Muscle of leg (tissue), 11 donors: ENCODE measurements around the gene ZNF91. TPM values are rescaled to one million over a fixed set of nuclear protein-coding genes. Genes with fewer than 3 reads are reported as not detected.
"Not testable (repeated sequence)": the region's sequence is repeated elsewhere in the genome, so short reads cannot be mapped to it uniquely, and the experiment has no call there.

Experiments
- DNase-seq: peaks from one replicate; pipeline ENCODE4 v3.0.0; 2013
- H3K27ac ChIP-seq: one replicate; pipeline ENCODE4 v1.5.1; 2013; ENCODE audit warnings: mild to moderate bottlenecking, low read length, control low read depth
- H3K27me3 ChIP-seq: one replicate; pipeline ENCODE4 v1.6.1; 2013; ENCODE audit warnings: low read length; ENCODE audit not compliant: control insufficient read depth, insufficient read depth
- H3K36me3 ChIP-seq: one replicate; pipeline ENCODE4 v1.6.1; 2013; ENCODE audit warnings: low read length; ENCODE audit not compliant: control insufficient read depth, insufficient read depth
- H3K4me1 ChIP-seq: one replicate; pipeline ENCODE4 v1.6.1; 2013; ENCODE audit warnings: low read length; ENCODE audit not compliant: control insufficient read depth, insufficient read depth
- H3K4me3 ChIP-seq: one replicate; pipeline ENCODE4 v1.5.1; 2013; ENCODE audit warnings: low read length, control low read depth
- H3K9me3 ChIP-seq: replicated peaks from 2 replicates; pipeline ENCODE4 v1.6.1; 2013; ENCODE audit warnings: low read depth, low read length; ENCODE audit not compliant: control insufficient read depth
- WGBS: methylation state at CpG from one replicate; pipeline ENCODE4 v1.1.5; 2013; ENCODE audit warnings: missing lambda C conversion rate; ENCODE audit not compliant: insufficient coverage; 5-methylcytosine and 5-hydroxymethylcytosine counted together
- polyA plus RNA-seq, 8 donors: library from polyadenylated mRNA; unstranded; fragments of 120-200 nt; gene quantifications; one replicate each; pipeline versions ENCODE4 v1.2.1 to v1.2.3, GENCODE V29; 2013; ENCODE audit warnings: inconsistent platforms in 1 of 8, low replicate concordance in 1 of 8; ENCODE audit not compliant: insufficient read length in 8 of 8, insufficient read depth in 1 of 8
- total RNA-seq: library from RNA; stranded (reverse); fragments of 120-200 nt; gene quantifications from one replicate; pipeline ENCODE4 v1.2.4, GENCODE V29; 2013

The ZNF91 gene
- total and polyA plus RNA-seq, 9 donors: 22.6 to 68.4 (median 26.5) TPM

- Histone ChIP-seq H3K36me3 (no peaks in the 10 kb centered on the region), H3K27me3 (no peaks in the 10 kb centered on the region), H3K4me3 (no peak overlapping the region), H3K4me1 (no peaks in the 10 kb centered on the region), H3K9me3 (no peaks in the 10 kb centered on the region), H3K27ac (no peak overlapping the region)
- 100% methylated on average over 2 of the region's 2 CpGs for WGBS
- DNase-seq: no peak
Measured at GRCh38 chr19:23402388-23402787, 7.1 kb upstream of the ZNF91 start.

GRCh38 chr19:23401086-23401610 lies 5.9 kb upstream of the ZNF91 start:
- DNase-seq: no peak
- Histone ChIP-seq H3K4me1 (no peaks in the 10 kb centered on the region), H3K36me3 (no peaks in the 10 kb centered on the region), H3K27me3 (no peaks in the 10 kb centered on the region), H3K27ac (no peak overlapping the region), H3K9me3 (no peaks in the 10 kb centered on the region), H3K4me3 (no peak overlapping the region)
- 80% methylated on average over 1 of the region's 4 CpGs for WGBS

GRCh38 chr19:23399443-23399842 lies 4.2 kb upstream of the ZNF91 start:
- 97% methylated on average over 2 of the region's 3 CpGs for WGBS
- no peaks in the 10 kb centered on the region for H3K9me3 ChIP-seq
- DNase-seq: no peak

GRCh38 chr19:23395722-23396117 lies 449 bp upstream of the ZNF91 start:
- Histone ChIP-seq H3K36me3 (peaks cover 11% of the 10 kb centered on the region), H3K4me1 (peaks cover 11% of the 10 kb centered on the region), H3K27ac (peak overlapping the region; percentile 64)
- WGBS: no CpG with 5 or more reads among the region's 10 CpGs
- DNase-seq, H3K9me3 ChIP-seq, H3K27me3 ChIP-seq, H3K4me3 ChIP-seq: not testable (repeated sequence)

More at GRCh38 chr19:23399443-23399842, 4.2 kb upstream of the ZNF91 start:
- no peak overlapping the region for H3K4me3 ChIP-seq
- H3K27me3 ChIP-seq: no peaks in the 10 kb centered on the region
- peaks cover 4% of the 10 kb centered on the region for H3K4me1 ChIP-seq
- H3K27ac ChIP-seq: no peak overlapping the region
- H3K36me3 ChIP-seq: no peaks in the 10 kb centered on the region

- Histone ChIP-seq H3K4me1 (peaks cover 11% of the 10 kb centered on the region), H3K9me3 (peaks cover 3% of the 10 kb centered on the region), H3K27me3 (no peaks in the 10 kb centered on the region), H3K36me3 (peaks cover 15% of the 10 kb centered on the region), H3K27ac (peak overlapping the region; percentile 97), H3K4me3 (peak overlapping the region; percentile 89)
- WGBS: 5% methylated on average over 6 of the region's 11 CpGs
- DNase-seq: peak; percentile 34
Measured at GRCh38 chr19:23394511-23394910, 760 bp downstream of the ZNF91 start.

- Histone ChIP-seq H3K27ac (no peak overlapping the region), H3K9me3 (peaks cover 8% of the 10 kb centered on the region), H3K27me3 (no peaks in the 10 kb centered on the region), H3K4me1 (peaks cover 11% of the 10 kb centered on the region), H3K4me3 (no peak overlapping the region), H3K36me3 (peaks cover 26% of the 10 kb centered on the region)
- WGBS: no CpG with 5 or more reads among the region's 1 CpG
- no peak for DNase-seq
Measured at GRCh38 chr19:23393121-23393520, 2.1 kb downstream of the ZNF91 start.

GRCh38 chr19:23391236-23391635 lies 4.0 kb downstream of the ZNF91 start:
- peaks cover 11% of the 10 kb centered on the region for H3K4me1 ChIP-seq
- peaks cover 32% of the 10 kb centered on the region for H3K36me3 ChIP-seq
- no peaks in the 10 kb centered on the region for H3K27me3 ChIP-seq
- H3K27ac ChIP-seq: no peak overlapping the region
- no peak overlapping the region for H3K4me3 ChIP-seq
- peaks cover 8% of the 10 kb centered on the region for H3K9me3 ChIP-seq
- DNase-seq: no peak

GRCh38 chr19:23385404-23385803 lies 9.9 kb downstream of the ZNF91 start:
- no peak overlapping the region for H3K27ac ChIP-seq
- peaks cover 46% of the 10 kb centered on the region for H3K9me3 ChIP-seq
- no peak for DNase-seq
- WGBS: no CpG with 5 or more reads among the region's 4 CpGs
- no peaks in the 10 kb centered on the region for H3K27me3 ChIP-seq
- H3K4me3 ChIP-seq: no peak overlapping the region
- no peaks in the 10 kb centered on the region for H3K4me1 ChIP-seq
- peaks cover 41% of the 10 kb centered on the region for H3K36me3 ChIP-seq

- Histone ChIP-seq H3K4me1 (no peaks in the 10 kb centered on the region), H3K9me3 (peaks cover 51% of the 10 kb centered on the region), H3K36me3 (peaks cover 45% of the 10 kb centered on the region), H3K27me3 (no peaks in the 10 kb centered on the region), H3K27ac (no peak overlapping the region), H3K4me3 (no peak overlapping the region)
- WGBS: 96% methylated on average over 7 of the region's 12 CpGs
- DNase-seq: no peak
Measured at GRCh38 chr19:23384858-23385257, 10.4 kb downstream of the ZNF91 start.

GRCh38 chr19:23384166-23384565 lies 11.1 kb downstream of the ZNF91 start:
- DNase-seq: no peak
- no peaks in the 10 kb centered on the region for H3K27me3 ChIP-seq
- no peak overlapping the region for H3K4me3 ChIP-seq
- 98% methylated on average over 12 of the region's 12 CpGs for WGBS
- peaks cover 43% of the 10 kb centered on the region for H3K36me3 ChIP-seq
- no peaks in the 10 kb centered on the region for H3K4me1 ChIP-seq
- no peak overlapping the region for H3K27ac ChIP-seq
- peaks cover 53% of the 10 kb centered on the region for H3K9me3 ChIP-seq

- no peak for DNase-seq
- peaks cover 56% of the 10 kb centered on the region for H3K9me3 ChIP-seq
- peaks cover 40% of the 10 kb centered on the region for H3K36me3 ChIP-seq
- H3K27ac ChIP-seq: no peak overlapping the region
- no peaks in the 10 kb centered on the region for H3K27me3 ChIP-seq
- H3K4me3 ChIP-seq: no peak overlapping the region
- no peaks in the 10 kb centered on the region for H3K4me1 ChIP-seq
Measured at GRCh38 chr19:23382955-23383354, 12.3 kb downstream of the ZNF91 start.
